ENCODE measurements around the gene UCP3. TPM values are rescaled to one million over a fixed set of nuclear protein-coding genes. Genes with fewer than 3 reads are reported as not detected.

The UCP3 gene
- total and polyA plus RNA-seq, 2 of the 8 experiments (the other 6 are each of a cell fraction or from before 2014, with no cell fraction given) = 0.85 to 1.3 TPM

DNA sequence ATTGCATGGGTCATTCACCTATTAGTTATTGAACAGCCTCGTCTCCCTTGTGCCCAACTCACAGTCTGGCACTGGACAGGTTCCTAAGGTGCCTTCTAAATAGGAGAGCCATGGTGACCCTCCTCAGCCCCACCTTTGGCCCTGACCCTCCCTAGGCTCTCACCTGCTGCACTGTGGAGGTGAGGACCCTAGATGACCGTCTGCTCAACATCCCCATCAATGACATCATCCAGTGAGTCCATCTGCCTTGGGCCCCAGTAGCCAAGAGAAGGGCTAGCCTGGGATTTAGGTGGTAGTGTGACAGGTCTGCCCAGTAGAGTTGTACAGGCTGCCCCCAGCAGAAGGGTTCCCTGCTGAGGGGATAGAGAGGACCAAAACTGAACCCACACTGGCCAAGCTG lies 39.8 kb downstream of the UCP3 start:
- Histone ChIP-seq H4K5ac (ENCODE audit: insufficient read length, low read depth, low read length) (no peak overlapping the region), H3K56ac (replicated peaks; ENCODE audit: insufficient read length, low read depth, low read length) (no peak overlapping the region), H2BK5ac (ENCODE audit: low read depth, low read length) (no peak overlapping the region), H3K23ac (ENCODE audit: insufficient read length) (no peak overlapping the region), H4K91ac (replicated peaks; ENCODE audit: insufficient read length, low read length) (no peak overlapping the region), H3K27ac (ENCODE audit: low read depth, low read length) (no peak overlapping the region), H3K9ac (replicated peaks in 1 of 4; ENCODE audit: extremely low read depth in 1 of 4, low read depth in 3 of 4, low read length in 3 of 4) (no peak overlapping the region), H3K9me3 (ENCODE audit: insufficient read depth in 2 of 2, low read depth in 1 of 2, low read length in 1 of 2) (no peaks in the 10 kb centered on the region), H3K14ac (ENCODE audit: insufficient read length) (no peak overlapping the region), H4K20me1 (replicated peaks in 1 of 2; ENCODE audit: control insufficient read depth in 1 of 2, insufficient read depth in 2 of 2, low read length in 2 of 2) (peaks cover 0 to 2% of the 10 kb centered on the region in 2 experiments), H3K36me3 (ENCODE audit: control insufficient read depth in 2 of 4, insufficient read depth in 4 of 4, low read length in 3 of 4) (peaks cover 0 to under 1% (median 0%) of the 10 kb centered on the region in 4 experiments; a peak in 1 of 8 replicates), H2BK20ac (ENCODE audit: low read length) (no peak overlapping the region), H3K18ac (ENCODE audit: extremely low read depth, low read length) (no peak overlapping the region), H2BK120ac (replicated peaks; ENCODE audit: low read depth, low read length) (no peak overlapping the region), H3K4me3 (ENCODE audit: extremely low read depth in 1 of 4, insufficient read depth in 2 of 4, low read depth in 3 of 4, low read length in 4 of 4) (no peak overlapping the region), H3K79me1 (ENCODE audit: low read depth, low read length) (no peaks in the 10 kb centered on the region), H2AFZ (ENCODE audit: low read length) (no peak overlapping the region), H2AK5ac (ENCODE audit: low read depth, low read length) (no peak overlapping the region), H3K4me1 (replicated peaks in 1 of 4; ENCODE audit: control insufficient read depth in 3 of 4, insufficient read depth in 4 of 4, low read length in 3 of 4) (no peaks in the 10 kb centered on the region), H3K79me2 (ENCODE audit: control insufficient read depth in 1 of 2, insufficient read depth in 2 of 2, low read length in 2 of 2) (no peaks in the 10 kb centered on the region), H2BK15ac (ENCODE audit: low read length) (no peak overlapping the region), H3K4ac (replicated peaks; ENCODE audit: insufficient read length, low read depth, low read length) (no peak overlapping the region), H3K23me2 (ENCODE audit: low read depth, low read length) (no peaks in the 10 kb centered on the region), H2BK12ac (ENCODE audit: low read depth, low read length) (no peak overlapping the region), H3K4me2 (ENCODE audit: insufficient read depth in 1 of 2, low read depth in 2 of 2, low read length in 2 of 2) (no peak overlapping the region), H3K27me3 (replicated peaks in 1 of 4; ENCODE audit: control insufficient read depth in 3 of 4, extremely low read depth in 1 of 4, insufficient read depth in 3 of 4, low read length in 3 of 4) (no peaks in the 10 kb centered on the region), H4K8ac (ENCODE audit: extremely low read depth, insufficient read depth, low read length) (no peak overlapping the region)
- CTCF ChIA-PET (ENCODE audit: partially characterized antibody) = interaction anchor here (1.0 kb wide), 1 partner anchor 353 kb away, joined by 3 read pairs; no protein-coding TSS in a partner anchor
- WGBS, 2 experiments (ENCODE audit: extremely low coverage in 1 of 2, insufficient coverage in 1 of 2, insufficient read length in 1 of 2, insufficient replicate concordance in 2 of 2, low coverage in 1 of 2, low lambda C conversion rate in 2 of 2, missing lambda C conversion rate in 1 of 2) = 81% methylated on average over 2 of the region's 2 CpGs; no CpG with 5 or more reads in 1 of the 2 experiments
- FAIRE-seq = no peak
- TF ChIP-seq GTF2F1 (IDR thresholded peaks at IDR 0.05; ENCODE audit: borderline replicate concordance, low read depth, low read length) (no peak), MAFK (IDR thresholded peaks at IDR 0.05; ENCODE audit: low read depth, low read length) (no peak)
- POLR2A ChIA-PET (ENCODE audit: partially characterized antibody) = interaction anchor here (1.0 to 8.8 kb wide), 3 partner anchors 12 to 283 kb away, joined by 3 to 94 read pairs (median 5); partner anchors contain the start of gene UCP2
- no peak for DNase-seq (ENCODE audit: low read depth in 1 of 2, low spot score in 2 of 2)

All from H1 (cell line).